Endodermal cell (in vitro differentiated cells): ENCODE results near the gene SLFN13. TPM values are rescaled to one million over a fixed set of nuclear protein-coding genes. Genes with fewer than 3 reads are reported as not detected.
"Not testable (repeated sequence)": the region's sequence is repeated elsewhere in the genome, so short reads cannot be mapped to it uniquely, and the experiment has no call there.

ENCODE experiments used
- DNase-seq: peaks from one replicate; pipeline ENCODE4 v3.0.0-alpha.2; 2017
- H3K27ac ChIP-seq: 2 replicates; pipeline ENCODE4 v1.5.1; 2013; ENCODE audit warnings: mild to moderate bottlenecking, low read depth, low read length, moderate library complexity
- H3K27me3 ChIP-seq: 2 replicates; pipeline ENCODE4 v1.6.1; 2013; ENCODE audit warnings: mild to moderate bottlenecking, low read length, moderate library complexity; ENCODE audit not compliant: insufficient read depth, control insufficient read depth, poor library complexity, severe bottlenecking
- H3K36me3 ChIP-seq: 2 replicates; pipeline ENCODE4 v1.7.0; 2013; ENCODE audit warnings: mild to moderate bottlenecking, low read length, moderate library complexity; ENCODE audit not compliant: control insufficient read depth, insufficient read depth
- H3K4me1 ChIP-seq: one replicate; pipeline ENCODE4 v1.7.0; 2013; ENCODE audit warnings: low read length; ENCODE audit not compliant: control insufficient read depth, insufficient read depth
- H3K4me3 ChIP-seq: 2 replicates; pipeline ENCODE4 v1.5.1; 2013; ENCODE audit warnings: mild to moderate bottlenecking, low read length, moderate library complexity
- H3K9ac ChIP-seq: 2 replicates; pipeline ENCODE4 v1.6.1; 2013; ENCODE audit warnings: mild to moderate bottlenecking, low read length, moderate library complexity; ENCODE audit not compliant: poor library complexity, severe bottlenecking; ENCODE audit errors: extremely low read depth
- H3K9me3 ChIP-seq: 2 replicates; pipeline ENCODE4 v1.6.1; 2013; ENCODE audit warnings: mild to moderate bottlenecking, low read length, moderate library complexity; ENCODE audit not compliant: control insufficient read depth
- H3K27ac Mint-ChIP-seq: 2 replicates; pipeline ENCODE4 v1.8.0; 2020; ENCODE audit warnings: mixed read lengths
- H3K27me3 Mint-ChIP-seq: 2 replicates; pipeline ENCODE4 v1.8.0; 2021; ENCODE audit warnings: mild to moderate bottlenecking, mixed read lengths; ENCODE audit not compliant: insufficient read depth
- H3K36me3 Mint-ChIP-seq: 2 replicates; pipeline ENCODE4 v1.8.0; 2020; ENCODE audit warnings: low read depth, mixed read lengths
- H3K4me1 Mint-ChIP-seq: 2 replicates; pipeline ENCODE4 v1.8.0; 2020; ENCODE audit warnings: mixed read lengths
- H3K4me3 Mint-ChIP-seq: 2 replicates; pipeline ENCODE4 v1.8.0; 2020; ENCODE audit warnings: mild to moderate bottlenecking, moderate library complexity, mixed read lengths
- H3K9me3 Mint-ChIP-seq: 2 replicates; pipeline ENCODE4 v1.8.0; 2020; ENCODE audit warnings: mild to moderate bottlenecking, mixed read lengths
- CTCF ChIP-seq: fragments of 200-600 bp; sonication (generic); conservative IDR thresholded peaks from 2 replicates; pipeline ENCODE4 v1.5.0; 2021; ENCODE audit warnings: antibody characterized with exemption, mild to moderate bottlenecking
- WGBS, 2 experiments: methylation state at CpG; one replicate each; pipeline versions ENCODE4 v1.1.5 to v1.1.7; 2013; ENCODE audit warnings: missing lambda C conversion rate in 2 of 2, mixed read lengths in 1 of 2; ENCODE audit not compliant: insufficient coverage in 1 of 2, insufficient read length in 1 of 2; 5-methylcytosine and 5-hydroxymethylcytosine counted together
- total RNA-seq, 2 donors: library from RNA; stranded (reverse); fragmentation: NEBNext Ultra II Directional in 1 of 2; extraction: Animal tissue kit (Norgen Biotek cat#: 25700) in 1 of 2; gene quantifications; 2 replicates in 1 of 2; 3 replicates in 1 of 2; pipeline ENCODE4 v1.2.1, GENCODE V29; 2021

SLFN13 gene
- total RNA-seq, 2 donors from 2014 or later: 27.4 to 58.7 TPM

- no peak overlapping the region for H3K4me3 Mint-ChIP-seq
- Histone ChIP-seq H3K36me3 (no peaks in the 10 kb centered on the region), H3K27ac (no peak overlapping the region), H3K27me3 (no peaks in the 10 kb centered on the region), H3K9ac (no peak overlapping the region), H3K4me1 (no peaks in the 10 kb centered on the region), H3K4me3 (no peak overlapping the region), H3K9me3 (no peaks in the 10 kb centered on the region)
- no peak overlapping the region for H3K27ac Mint-ChIP-seq
- H3K4me1 Mint-ChIP-seq: no peaks in the 10 kb centered on the region
- no peak for DNase-seq
- TF ChIP-seq CTCF: no peak
- 97 to 100% methylated on average over 1 to 2 of the region's 2 CpGs for WGBS, 2 experiments
- H3K27me3 Mint-ChIP-seq: no peaks in the 10 kb centered on the region
- peaks cover 14% of the 10 kb centered on the region for H3K9me3 Mint-ChIP-seq
- H3K36me3 Mint-ChIP-seq: peaks cover 6% of the 10 kb centered on the region
Observed at GRCh38 chr17:35416659-35417058, 31.9 kb downstream of the SLFN13 start.

GRCh38 chr17:35414707-35415106, 33.9 kb downstream of the SLFN13 start:
- 67 to 87% methylated on average over 2 of the region's 2 CpGs for WGBS, 2 experiments
- H3K27ac Mint-ChIP-seq: not testable (repeated sequence)

GRCh38 chr17:35414247-35414646, 34.3 kb downstream of the SLFN13 start:
- no peak for DNase-seq
- H3K27me3 Mint-ChIP-seq: no peaks in the 10 kb centered on the region
- H3K4me3 Mint-ChIP-seq: no peak overlapping the region
- Histone ChIP-seq H3K9ac (no peak overlapping the region), H3K36me3 (no peaks in the 10 kb centered on the region), H3K4me3 (no peak overlapping the region), H3K4me1 (no peaks in the 10 kb centered on the region), H3K9me3 (no peaks in the 10 kb centered on the region), H3K27me3 (no peaks in the 10 kb centered on the region), H3K27ac (no peak overlapping the region)
- no peak for TF ChIP-seq CTCF
- peaks cover 14% of the 10 kb centered on the region for H3K9me3 Mint-ChIP-seq
- no peak overlapping the region for H3K27ac Mint-ChIP-seq
- peaks cover 6% of the 10 kb centered on the region for H3K36me3 Mint-ChIP-seq
- 86 to 100% methylated on average over 1 of the region's 1 CpG for WGBS, 2 experiments
- no peaks in the 10 kb centered on the region for H3K4me1 Mint-ChIP-seq

More at GRCh38 chr17:35414707-35415106, 33.9 kb downstream of the SLFN13 start:
- H3K36me3 Mint-ChIP-seq, H3K27me3 ChIP-seq, H3K36me3 ChIP-seq, H3K27me3 Mint-ChIP-seq, H3K4me1 ChIP-seq, H3K9ac ChIP-seq, H3K4me3 ChIP-seq, DNase-seq, H3K4me3 Mint-ChIP-seq, H3K27ac ChIP-seq, H3K4me1 Mint-ChIP-seq, H3K9me3 ChIP-seq: not testable (repeated sequence)
- peaks cover 14% of the 10 kb centered on the region for H3K9me3 Mint-ChIP-seq

GRCh38 chr17:35407531-35407930, 41.0 kb downstream of the SLFN13 start:
- DNase-seq: no peak
- Mint-ChIP-seq H3K27me3 (peaks cover 5% of the 10 kb centered on the region), H3K9me3 (peaks cover 2% of the 10 kb centered on the region), H3K27ac (no peak overlapping the region), H3K4me1 (no peaks in the 10 kb centered on the region), H3K36me3 (no peaks in the 10 kb centered on the region), H3K4me3 (no peak overlapping the region)
- no peak overlapping the region for H3K9ac ChIP-seq
- H3K27ac ChIP-seq: no peak overlapping the region
- H3K9me3 ChIP-seq: no peaks in the 10 kb centered on the region
- no peak overlapping the region for H3K4me3 ChIP-seq
- H3K4me1 ChIP-seq: no peaks in the 10 kb centered on the region
- WGBS, 2 experiments: 93 to 94% methylated on average over 15 to 22 of the region's 26 CpGs
- H3K36me3 ChIP-seq: no peaks in the 10 kb centered on the region
- peaks cover 4% of the 10 kb centered on the region for H3K27me3 ChIP-seq
- no peak for TF ChIP-seq CTCF
